C4-2B (cell line): Measurements from ENCODE around the gene GRAMD2B.

Source experiments
- H3K27ac ChIP-seq: fragments of 450-650 bp; 2 replicates; pipeline ENCODE4 v1.5.1; 2017
- ZFX ChIP-seq: fragments of 450-650 bp; IDR thresholded peaks from 2 replicates; pipeline ENCODE4 v1.6.1; 2017
- TF ChIP-seq, protein P1 (sequence below): fragments of 450-650 bp; conservative IDR thresholded peaks from 2 replicates; pipeline ENCODE4 v1.5.1; 2017; ENCODE audit warnings: mild to moderate bottlenecking

Gene GRAMD2B

GRCh38 chr5:126526493-126526892 lies 103.3 kb downstream of the GRAMD2B start:
- no peak for TF ChIP-seq ZFX
- TF ChIP-seq, protein P1, sequence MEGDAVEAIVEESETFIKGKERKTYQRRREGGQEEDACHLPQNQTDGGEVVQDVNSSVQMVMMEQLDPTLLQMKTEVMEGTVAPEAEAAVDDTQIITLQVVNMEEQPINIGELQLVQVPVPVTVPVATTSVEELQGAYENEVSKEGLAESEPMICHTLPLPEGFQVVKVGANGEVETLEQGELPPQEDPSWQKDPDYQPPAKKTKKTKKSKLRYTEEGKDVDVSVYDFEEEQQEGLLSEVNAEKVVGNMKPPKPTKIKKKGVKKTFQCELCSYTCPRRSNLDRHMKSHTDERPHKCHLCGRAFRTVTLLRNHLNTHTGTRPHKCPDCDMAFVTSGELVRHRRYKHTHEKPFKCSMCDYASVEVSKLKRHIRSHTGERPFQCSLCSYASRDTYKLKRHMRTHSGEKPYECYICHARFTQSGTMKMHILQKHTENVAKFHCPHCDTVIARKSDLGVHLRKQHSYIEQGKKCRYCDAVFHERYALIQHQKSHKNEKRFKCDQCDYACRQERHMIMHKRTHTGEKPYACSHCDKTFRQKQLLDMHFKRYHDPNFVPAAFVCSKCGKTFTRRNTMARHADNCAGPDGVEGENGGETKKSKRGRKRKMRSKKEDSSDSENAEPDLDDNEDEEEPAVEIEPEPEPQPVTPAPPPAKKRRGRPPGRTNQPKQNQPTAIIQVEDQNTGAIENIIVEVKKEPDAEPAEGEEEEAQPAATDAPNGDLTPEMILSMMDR = no peak
- H3K27ac ChIP-seq = no peak overlapping the region

GRCh38 chr5:126527158-126527557 lies 103.9 kb downstream of the GRAMD2B start:
- TF ChIP-seq ZFX = no peak

GRCh38 chr5:126527892-126528291 lies 104.7 kb downstream of the GRAMD2B start:
- no peak overlapping the region for H3K27ac ChIP-seq
- no peak for TF ChIP-seq ZFX
- TF ChIP-seq, protein P1 = no peak

More at GRCh38 chr5:126527158-126527557, 103.9 kb downstream of the GRAMD2B start:
- no peak overlapping the region for H3K27ac ChIP-seq

DNA sequence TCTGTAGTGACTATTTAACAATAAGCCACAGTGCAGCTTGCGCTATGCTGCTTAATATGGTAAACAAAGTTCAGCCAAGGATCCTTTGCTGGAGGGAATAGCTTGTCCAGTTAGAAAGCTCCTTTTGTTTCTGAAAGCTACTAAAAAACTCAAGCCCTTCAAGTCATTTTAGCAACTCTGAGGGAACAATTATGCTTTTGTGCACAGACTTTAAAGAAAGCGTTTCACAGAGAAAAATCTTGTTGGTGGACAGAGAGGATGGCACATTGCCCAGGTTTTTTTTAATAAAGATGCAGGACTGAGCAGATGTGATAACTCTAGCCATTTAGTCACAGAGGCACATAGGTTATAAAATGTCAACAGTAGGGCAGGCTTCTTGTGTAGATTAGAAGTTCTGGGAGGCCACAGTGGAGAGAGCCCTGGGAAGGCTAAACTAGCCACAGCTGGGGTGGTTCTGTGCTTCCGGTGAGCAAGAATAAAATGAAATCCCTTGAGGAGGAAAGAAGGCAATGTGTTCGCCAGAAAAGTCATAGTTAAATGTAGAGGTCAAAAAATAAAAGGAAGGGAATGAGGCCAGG lies 108.4 kb downstream of the GRAMD2B start:
- H3K27ac ChIP-seq = no peak overlapping the region
- TF ChIP-seq, protein P1 = no peak
- TF ChIP-seq ZFX = no peak

GRCh38 chr5:126534553-126534952 lies 111.3 kb downstream of the GRAMD2B start:
- no peak overlapping the region for H3K27ac ChIP-seq
- TF ChIP-seq, protein P1 = no peak
- TF ChIP-seq ZFX = no peak

GRCh38 chr5:126535856-126536545 lies 112.8 kb downstream of the GRAMD2B start:
- TF ChIP-seq, protein P1 = no peak
- TF ChIP-seq ZFX = no peak
- no peak overlapping the region for H3K27ac ChIP-seq

DNA sequence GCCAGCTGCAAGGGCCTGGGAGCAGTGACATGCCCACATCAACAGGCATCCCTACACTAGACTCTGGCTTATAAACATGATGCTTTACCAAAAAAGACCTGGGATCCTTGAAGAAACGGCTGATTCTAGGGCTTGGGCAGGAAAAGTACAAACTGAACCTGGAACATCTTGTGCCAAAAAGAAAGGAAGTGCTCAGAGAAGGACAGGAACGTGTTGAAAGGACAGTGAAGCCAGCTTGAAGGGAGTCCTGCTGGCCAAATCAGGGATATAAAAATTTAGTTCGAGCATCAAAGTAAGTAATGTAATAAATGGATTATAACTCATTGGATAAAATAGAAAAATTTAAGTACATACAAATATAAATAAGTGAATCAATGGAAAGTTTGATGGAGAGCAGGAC lies 113.7 kb downstream of the GRAMD2B start:
- no peak overlapping the region for H3K27ac ChIP-seq
- TF ChIP-seq ZFX = no peak
- TF ChIP-seq, protein P1 = no peak; the same call in 1 of the 2 replicates
